ENCODE results near the gene LIN7A.
"Not testable (repeated sequence)": the region's sequence is repeated elsewhere in the genome, so short reads cannot be mapped to it uniquely, and the experiment has no call there.

LIN7A gene

GRCh38 chr12:80802652-80803400 lies 134.9 kb downstream of the LIN7A start:
- no peak for DNase-seq

DNA sequence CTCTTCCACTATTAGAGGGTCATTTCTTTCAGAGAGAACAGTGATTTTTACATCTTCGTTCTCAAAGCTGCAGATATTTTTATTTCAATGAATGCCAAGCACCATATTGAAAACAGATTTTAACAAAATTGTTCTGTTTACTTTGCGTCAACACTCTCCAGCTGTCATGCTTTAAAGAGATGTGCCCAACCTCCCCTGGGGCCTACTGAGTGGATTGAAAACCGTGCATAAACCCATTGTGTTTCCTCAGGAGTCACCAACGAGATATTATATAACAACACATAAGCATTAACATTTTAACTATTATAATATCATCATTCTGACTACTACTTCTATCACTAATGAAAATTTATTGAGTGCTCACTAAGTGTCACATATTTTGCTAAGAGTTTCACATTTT lies 139.5 kb downstream of the LIN7A start:
- DNase-seq, result no peak

- DNase-seq, result no peak
Observed at GRCh38 chr12:80794551-80794950, 143.2 kb downstream of the LIN7A start.

- DNase-seq, result no peak
Observed at GRCh38 chr12:80792861-80793260, 144.9 kb downstream of the LIN7A start.

- no peak for DNase-seq
Observed at GRCh38 chr12:80791863-80792262, 145.9 kb downstream of the LIN7A start.

- not testable (repeated sequence) for DNase-seq
Observed at GRCh38 chr12:80788407-80788806, 149.3 kb downstream of the LIN7A start.

DNA sequence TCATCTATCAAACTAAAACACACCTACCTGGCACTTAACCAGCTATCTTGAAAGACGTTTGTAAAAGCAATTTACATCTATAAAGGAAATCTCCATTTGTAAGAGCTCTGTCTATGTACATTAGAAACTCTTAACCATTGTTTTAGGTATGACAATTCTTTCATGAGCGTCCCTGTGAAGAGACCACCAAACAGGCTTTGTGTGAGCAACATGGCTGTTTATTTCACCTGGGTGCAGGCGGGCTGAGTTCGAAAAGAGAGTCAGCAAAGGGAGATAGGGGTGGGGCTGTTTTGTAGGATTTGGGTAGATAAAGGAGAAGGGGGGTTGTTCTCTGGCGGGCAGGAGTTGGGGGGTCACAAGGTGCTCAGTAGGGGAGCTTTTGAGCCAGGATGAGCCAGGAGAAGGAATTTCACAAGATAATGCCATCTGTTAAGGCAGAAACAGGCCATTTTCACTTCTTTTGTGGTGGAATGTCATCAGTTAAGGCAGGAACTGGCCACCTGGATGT lies 154.7 kb downstream of the LIN7A start:
- not testable (repeated sequence) for DNase-seq

DNA sequence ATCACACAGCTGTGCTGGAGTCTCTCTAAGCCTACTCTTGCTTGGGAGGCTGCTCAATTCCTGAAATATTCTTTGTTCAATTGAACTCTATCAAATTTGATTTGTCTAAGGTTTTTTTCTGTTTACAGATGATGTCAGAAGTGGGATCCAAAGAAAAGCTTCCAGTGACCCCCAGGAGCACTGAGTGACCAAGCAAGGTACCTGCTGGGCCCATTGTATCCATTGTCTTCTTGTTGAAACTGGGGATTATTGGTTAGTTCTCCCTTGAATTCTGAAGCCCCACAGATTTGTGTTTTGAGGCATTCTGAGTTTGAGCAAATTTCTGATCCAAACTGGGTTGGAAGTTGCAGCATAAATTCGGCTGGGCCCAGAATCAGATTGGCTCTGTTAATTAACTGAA lies 156.4 kb downstream of the LIN7A start:
- peak; percentile 41 for DNase-seq

GRCh38 chr12:80780746-80781145 lies 157.0 kb downstream of the LIN7A start:
- no peak for DNase-seq

DNA sequence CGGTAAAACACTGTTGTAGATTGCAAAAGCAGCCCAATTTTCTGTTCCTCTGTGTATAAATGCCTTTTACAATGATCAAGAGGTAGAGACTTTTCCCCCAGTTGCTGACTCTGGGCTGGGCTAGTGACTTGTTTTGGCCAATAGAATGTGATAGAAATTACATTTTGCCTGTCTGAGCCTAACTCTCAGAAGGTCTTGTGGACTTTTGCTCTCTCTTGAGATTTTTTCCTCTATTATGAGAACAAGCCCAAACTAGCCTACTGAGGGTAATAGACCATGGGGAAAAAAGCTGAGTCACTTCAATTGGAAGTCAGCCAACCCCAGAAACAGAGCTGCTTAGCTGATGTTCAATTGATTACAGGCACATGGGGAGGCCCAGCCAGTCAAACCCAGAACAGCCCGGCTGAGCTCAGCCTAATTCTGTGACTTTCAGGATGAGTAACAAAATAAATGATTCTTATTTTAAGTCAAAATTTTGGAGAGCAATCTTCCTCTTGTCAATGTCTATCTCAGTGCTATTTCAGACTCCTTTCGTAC lies 159.7 kb downstream of the LIN7A start:
- DNase-seq, result peak; percentile 89

DNA sequence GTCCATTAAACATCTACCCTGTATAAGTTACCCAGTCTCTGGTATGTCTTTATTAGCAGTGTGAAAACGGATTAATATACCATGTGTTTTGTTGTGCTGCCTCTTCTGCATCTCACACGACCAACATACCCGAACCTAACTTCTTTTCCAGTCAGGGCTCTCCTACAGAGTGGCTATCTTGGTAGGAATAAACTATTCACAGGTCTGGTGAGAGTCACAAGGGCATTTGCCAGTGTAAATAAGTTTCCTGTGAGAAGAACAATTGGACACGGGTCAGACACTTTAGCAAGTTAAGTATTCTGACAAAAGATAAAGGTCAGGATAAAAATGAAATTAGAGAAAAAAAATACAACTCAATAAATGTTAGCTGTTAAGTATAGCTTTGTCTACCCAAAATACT lies 160.1 kb downstream of the LIN7A start:
- DNase-seq, result peak; percentile 25

GRCh38 chr12:80776706-80777105 lies 161.0 kb downstream of the LIN7A start:
- no peak for DNase-seq

GRCh38 chr12:80770958-80771357 lies 166.8 kb downstream of the LIN7A start:
- DNase-seq, result no peak

DNA sequence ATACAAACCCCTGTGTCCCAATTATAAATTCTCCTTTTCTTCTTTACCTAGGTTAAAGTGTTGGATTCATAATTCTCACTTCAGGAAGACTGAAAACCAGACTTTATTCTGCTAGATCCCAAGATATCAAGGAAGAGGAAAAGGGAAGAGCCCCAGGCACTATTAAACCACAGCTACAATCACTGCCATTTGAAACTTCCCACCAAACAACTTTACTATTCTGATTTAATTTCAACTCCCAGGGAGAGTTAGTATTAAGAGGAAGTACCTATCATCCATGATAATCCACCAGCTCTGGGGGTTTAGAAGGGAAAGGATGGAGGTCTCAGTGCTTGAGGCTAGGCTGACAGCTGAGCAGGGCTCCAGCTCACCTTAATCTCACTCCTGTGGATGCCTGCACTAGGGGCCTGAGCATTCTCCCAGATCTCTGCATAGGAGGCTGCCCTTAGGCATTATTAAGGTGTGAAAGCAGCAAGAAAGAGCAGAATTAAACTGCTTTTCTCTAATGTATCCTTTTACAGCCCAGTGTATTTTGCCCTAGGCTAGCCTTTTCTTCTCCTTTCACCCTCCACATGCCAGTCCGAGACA lies 168.1 kb downstream of the LIN7A start:
- peak; percentile 31 for DNase-seq

DNA sequence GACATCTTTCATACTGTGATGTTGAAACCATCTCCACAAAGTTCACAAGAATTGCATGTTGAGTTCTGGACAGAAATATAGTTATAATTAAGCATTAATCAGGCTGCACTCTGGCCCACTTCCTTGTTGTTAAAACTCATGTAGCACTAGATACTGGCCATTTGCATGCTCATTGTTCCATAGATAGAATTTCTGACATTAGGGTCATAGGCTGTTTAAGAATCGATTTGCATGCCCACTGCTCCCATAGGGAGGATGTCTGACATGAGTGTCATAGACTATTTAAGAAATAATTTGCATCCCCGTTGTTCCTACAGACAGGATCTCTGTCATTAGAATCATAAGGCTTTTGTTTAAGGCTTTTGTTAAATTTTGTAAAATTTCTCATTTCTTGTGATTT lies 170.8 kb downstream of the LIN7A start:
- DNase-seq, result no peak

DNA sequence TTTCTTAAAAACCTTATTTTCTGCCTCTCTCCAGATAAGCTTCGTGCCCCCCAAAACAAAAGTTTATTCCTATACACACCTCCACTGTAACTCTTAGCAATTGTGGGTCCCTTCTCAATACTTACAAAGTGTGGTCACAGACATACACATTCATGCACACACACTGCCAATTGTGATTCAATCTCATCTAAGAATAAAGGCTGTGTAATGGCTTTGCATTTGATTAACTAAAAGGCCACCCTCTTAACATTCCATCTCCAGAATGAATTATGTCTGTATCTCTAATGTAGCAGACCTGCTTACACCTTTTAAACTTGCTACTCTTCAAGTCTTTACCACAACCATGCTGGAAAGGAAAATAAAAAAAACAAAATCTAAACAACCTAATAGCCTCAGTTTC lies 171.5 kb downstream of the LIN7A start:
- DNase-seq, result no peak

DNA sequence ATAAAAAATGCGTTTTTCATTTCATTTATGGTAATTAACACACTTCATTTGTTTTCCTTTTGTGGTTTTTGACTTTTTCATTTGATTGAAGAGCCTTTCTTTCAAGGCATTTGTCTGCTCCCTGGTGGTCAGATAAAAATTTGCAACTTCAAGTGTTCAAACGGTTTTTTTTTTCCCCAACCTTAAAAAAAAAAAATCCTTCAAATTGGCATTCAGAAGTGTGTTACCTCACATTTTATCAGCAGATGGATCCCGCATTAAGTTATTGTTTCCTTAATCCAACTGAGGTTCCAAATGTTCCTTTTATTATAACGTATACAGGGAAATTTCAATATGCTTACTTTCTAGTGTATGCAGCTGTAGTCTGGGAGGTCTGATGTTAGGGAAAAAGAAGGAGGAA lies 173.9 kb downstream of the LIN7A start:
- peak; percentile 72 for DNase-seq

GRCh38 chr12:80761838-80762237 lies 175.9 kb downstream of the LIN7A start:
- no peak for DNase-seq

- no peak for DNase-seq
Observed at GRCh38 chr12:80756875-80757274, 180.9 kb downstream of the LIN7A start.

GRCh38 chr12:80754274-80754673 lies 183.5 kb downstream of the LIN7A start:
- DNase-seq, result no peak

DNA sequence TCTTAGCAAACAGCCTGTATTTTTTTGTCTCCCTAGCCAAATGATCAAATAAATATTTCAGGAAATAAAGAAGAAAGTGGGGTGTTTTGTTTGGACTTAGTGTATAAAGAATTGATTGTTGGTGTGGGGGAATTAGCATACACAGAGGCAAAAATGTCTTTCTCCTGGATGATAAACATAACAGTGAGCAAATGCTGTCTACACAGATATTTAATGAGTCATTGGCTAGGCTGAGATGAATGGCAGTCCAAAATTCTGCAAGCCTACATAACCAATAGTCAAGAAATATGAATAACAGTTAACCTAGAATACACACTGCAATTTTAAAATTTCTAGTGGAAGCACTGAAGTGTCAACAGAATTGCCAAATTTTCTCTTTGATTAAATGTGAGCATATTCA lies 185.3 kb downstream of the LIN7A start:
- no peak for DNase-seq

DNA sequence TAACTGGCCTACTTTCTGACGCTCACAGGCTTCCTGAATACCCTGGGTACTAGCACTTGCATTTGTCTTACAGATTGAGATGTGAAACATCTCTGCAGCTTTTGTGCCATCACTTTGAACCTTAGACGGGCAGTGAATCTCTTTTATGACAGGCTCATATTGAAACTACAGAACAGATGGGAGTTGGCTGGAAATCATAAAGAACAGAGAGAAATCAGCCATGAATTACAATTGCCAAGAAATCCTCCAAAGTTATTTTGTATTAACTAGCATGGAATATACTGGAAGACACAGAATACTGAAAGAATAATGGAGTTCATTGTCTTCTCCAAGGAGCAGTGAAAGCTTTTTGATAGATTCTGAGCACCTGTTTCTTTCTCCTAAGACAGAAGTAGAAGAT lies 188.3 kb downstream of the LIN7A start:
- DNase-seq, result no peak

GRCh38 chr12:80747800-80748199 lies 189.9 kb downstream of the LIN7A start:
- no peak for DNase-seq

DNA sequence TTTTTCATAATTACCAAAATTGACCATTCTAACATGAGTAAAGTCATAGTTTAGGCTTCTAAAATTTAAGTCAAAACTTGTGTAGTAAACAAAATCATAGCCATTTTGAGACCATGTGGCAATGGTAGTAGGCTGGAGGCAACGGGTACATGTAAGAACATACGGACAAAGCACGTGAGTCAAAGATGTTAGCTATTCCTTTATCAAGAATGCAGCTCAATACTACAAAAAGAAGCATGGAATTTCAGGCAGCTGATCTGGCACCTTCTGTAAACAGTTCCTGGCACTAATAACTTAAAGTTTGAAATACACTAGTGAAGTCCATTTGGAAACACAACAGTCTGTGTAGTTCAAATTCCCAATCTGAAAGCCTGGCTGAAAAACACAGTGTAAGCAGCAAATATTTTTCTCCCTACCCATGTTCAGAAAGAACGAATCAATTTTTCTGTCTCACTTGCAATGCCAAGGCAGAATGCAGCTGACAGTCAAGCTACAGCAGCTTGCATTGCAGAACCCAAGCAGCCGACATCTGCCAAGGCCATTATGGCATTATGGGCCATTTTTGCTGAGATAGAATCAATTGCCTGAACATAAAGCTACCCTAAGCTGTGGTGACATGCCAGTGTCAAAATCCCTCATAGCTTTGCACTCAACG lies 191.8 kb downstream of the LIN7A start:
- no peak for DNase-seq
